KOPT-K1 (cell line): ENCODE measurements around the gene SLC25A38.
"Not testable (repeated sequence)": the region's sequence is repeated elsewhere in the genome, so short reads cannot be mapped to it uniquely, and the experiment has no call there.

Source experiments
- H3K27ac ChIP-seq: fragments of 200-600 bp; sonication (generic); 2 replicates; pipeline ENCODE4 v1.5.1; 2016; ENCODE audit warnings: antibody characterized with exemption, mild to moderate bottlenecking, low read depth, low read length; ENCODE audit not compliant: poor library complexity, severe bottlenecking
- H3K36me3 ChIP-seq: fragments of 200-600 bp; sonication (generic); 2 replicates; pipeline ENCODE4 v1.5.1; 2017; ENCODE audit warnings: antibody characterized with exemption, mild to moderate bottlenecking, low read length, moderate library complexity; ENCODE audit not compliant: insufficient read depth
- H3K9me3 ChIP-seq: fragments of 200-600 bp; sonication (generic); 2 replicates; pipeline ENCODE4 v1.5.1; 2017; ENCODE audit warnings: antibody characterized with exemption, low read length, mild to moderate bottlenecking; ENCODE audit not compliant: insufficient read depth, poor library complexity, severe bottlenecking

SLC25A38 gene

GRCh38 chr3:39408493-39409372 is 25.6 kb downstream of the SLC25A38 start:
- Histone ChIP-seq H3K36me3 (peaks cover 68% of the 10 kb centered on the region), H3K9me3 (no peaks in the 10 kb centered on the region), H3K27ac (peak overlapping the region; percentile 78)

GRCh38 chr3:39409514-39410136 is 26.5 kb downstream of the SLC25A38 start:
- H3K36me3 ChIP-seq: peaks cover 77% of the 10 kb centered on the region
- no peak overlapping the region for H3K27ac ChIP-seq
- no peaks in the 10 kb centered on the region for H3K9me3 ChIP-seq

GRCh38 chr3:39410893-39411292 is 27.7 kb downstream of the SLC25A38 start:
- peaks cover 81% of the 10 kb centered on the region for H3K36me3 ChIP-seq
- H3K27ac ChIP-seq: no peak overlapping the region
- no peaks in the 10 kb centered on the region for H3K9me3 ChIP-seq

- no peak overlapping the region for H3K27ac ChIP-seq
- H3K9me3 ChIP-seq: no peaks in the 10 kb centered on the region
- peaks cover 73% of the 10 kb centered on the region for H3K36me3 ChIP-seq
These were observed 29.6 kb downstream of the SLC25A38 start for GRCh38 chr3:39412668-39413260.

GRCh38 chr3:39413691-39414420 is 30.7 kb downstream of the SLC25A38 start:
- H3K27ac ChIP-seq: no peak overlapping the region
- H3K36me3 ChIP-seq: peaks cover 62% of the 10 kb centered on the region
- no peaks in the 10 kb centered on the region for H3K9me3 ChIP-seq

GRCh38 chr3:39414421-39414907 is 31.3 kb downstream of the SLC25A38 start:
- H3K27ac ChIP-seq: no peak overlapping the region

GRCh38 chr3:39415302-39415701 is 32.1 kb downstream of the SLC25A38 start:
- H3K27ac ChIP-seq, H3K9me3 ChIP-seq: not testable (repeated sequence)
- H3K36me3 ChIP-seq: peaks cover 47% of the 10 kb centered on the region

More at GRCh38 chr3:39414421-39414907, 31.3 kb downstream of the SLC25A38 start:
- H3K36me3 ChIP-seq: peaks cover 56% of the 10 kb centered on the region
- H3K9me3 ChIP-seq: no peaks in the 10 kb centered on the region

GRCh38 chr3:39415983-39416382 is 32.8 kb downstream of the SLC25A38 start:
- Histone ChIP-seq H3K27ac (no peak overlapping the region), H3K36me3 (peaks cover 41% of the 10 kb centered on the region), H3K9me3 (no peaks in the 10 kb centered on the region)

GRCh38 chr3:39416998-39417397 is 33.8 kb downstream of the SLC25A38 start:
- H3K9me3 ChIP-seq, H3K27ac ChIP-seq: not testable (repeated sequence)
- peaks cover 31% of the 10 kb centered on the region for H3K36me3 ChIP-seq

GRCh38 chr3:39418556-39419225 is 35.5 kb downstream of the SLC25A38 start:
- peaks cover 14% of the 10 kb centered on the region for H3K36me3 ChIP-seq
- H3K9me3 ChIP-seq, H3K27ac ChIP-seq: not testable (repeated sequence)

- Histone ChIP-seq H3K27ac (no peak overlapping the region), H3K9me3 (no peaks in the 10 kb centered on the region), H3K36me3 (peaks cover 2% of the 10 kb centered on the region; the same call in 1 of the 2 replicates)
These were observed 36.7 kb downstream of the SLC25A38 start for GRCh38 chr3:39419742-39420315.

- no peak overlapping the region for H3K27ac ChIP-seq
- no peaks in the 10 kb centered on the region for H3K36me3 ChIP-seq
These were observed 37.4 kb downstream of the SLC25A38 start for GRCh38 chr3:39420543-39420942.

GRCh38 chr3:39423436-39423970 is 40.3 kb downstream of the SLC25A38 start:
- H3K27ac ChIP-seq: no peak overlapping the region
- no peaks in the 10 kb centered on the region for H3K36me3 ChIP-seq
- no peaks in the 10 kb centered on the region for H3K9me3 ChIP-seq

More at GRCh38 chr3:39420543-39420942, 37.4 kb downstream of the SLC25A38 start:
- H3K9me3 ChIP-seq: no peaks in the 10 kb centered on the region

- Histone ChIP-seq H3K27ac (no peak overlapping the region), H3K36me3 (no peaks in the 10 kb centered on the region), H3K9me3 (no peaks in the 10 kb centered on the region)
These were observed 43.1 kb downstream of the SLC25A38 start for GRCh38 chr3:39426312-39426711.
